T-helper 1 cell treated with Interleukin-12 subunit alpha and Interleukin-12 subunit beta and Interleukin-4 antibody, amounts not matched to agents 30 μg/mL and 1 μg/mL, for 36 hours (primary cell): ENCODE measurements around the gene MYCN.

ENCODE experiments used
- H3K27ac Mint-ChIP-seq: one replicate; pipeline ENCODE4 v1.8.0; 2021; ENCODE audit warnings: mild to moderate bottlenecking, mixed read lengths
- H3K27me3 Mint-ChIP-seq: one replicate; pipeline ENCODE4 v1.8.0; 2021; ENCODE audit warnings: low read depth, mixed read lengths
- H3K36me3 Mint-ChIP-seq: one replicate; pipeline ENCODE4 v1.8.0; 2021; ENCODE audit warnings: low read depth, mixed read lengths
- H3K4me1 Mint-ChIP-seq: one replicate; pipeline ENCODE4 v1.8.0; 2021; ENCODE audit warnings: low read depth, mixed read lengths
- H3K4me3 Mint-ChIP-seq: one replicate; pipeline ENCODE4 v1.8.0; 2021; ENCODE audit warnings: mild to moderate bottlenecking, moderate library complexity, mixed read lengths
- H3K9me3 Mint-ChIP-seq: one replicate; pipeline ENCODE4 v1.8.0; 2021; ENCODE audit warnings: mixed read lengths

MYCN gene

DNA sequence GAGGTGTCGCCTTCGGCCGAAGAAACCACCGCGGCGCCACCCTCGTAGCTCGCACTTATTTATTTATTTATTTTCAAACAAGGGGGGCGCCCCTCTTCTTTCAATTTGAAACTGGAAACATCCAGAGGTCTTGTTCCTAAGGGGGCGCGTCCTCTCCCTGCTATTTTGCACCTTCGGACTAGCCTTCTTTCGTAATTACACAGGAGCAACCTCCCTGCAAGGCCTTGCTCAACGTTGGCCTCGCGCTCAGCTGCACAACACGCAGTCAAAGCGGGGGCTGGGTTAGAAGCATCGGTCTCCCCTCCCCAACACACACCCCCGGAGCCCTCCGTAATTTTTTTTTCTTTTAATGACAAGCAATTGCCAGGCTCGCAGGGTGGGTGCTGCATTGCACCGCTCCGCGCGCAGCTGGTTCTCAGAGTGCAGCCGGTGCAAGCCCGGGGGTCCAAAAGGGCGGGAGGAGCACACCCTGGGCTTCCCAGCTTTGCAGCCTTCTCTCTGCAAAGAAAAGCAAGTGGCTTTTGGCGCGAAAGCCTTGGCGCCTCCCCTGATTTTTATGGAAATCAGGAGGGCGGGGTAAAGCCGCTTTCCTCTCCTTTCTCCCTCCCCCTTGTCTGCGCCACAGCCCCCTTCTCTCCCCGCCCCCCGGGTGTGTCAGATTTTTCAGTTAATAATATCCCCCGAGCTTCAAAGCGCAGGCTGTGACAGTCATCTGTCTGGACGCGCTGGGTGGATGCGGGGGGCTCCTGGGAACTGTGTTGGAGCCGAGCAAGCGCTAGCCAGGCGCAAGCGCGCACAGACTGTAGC is at the start of gene MYCN:
TSS of gene MYCN (plus strand) at position 697 of the 807 bp plus-strand sequence. CDS start 1,515 bp downstream, outside the sequence.
- H3K4me1 Mint-ChIP-seq, result no peaks in the 10 kb centered on the region
- no peaks in the 10 kb centered on the region for H3K36me3 Mint-ChIP-seq
- H3K4me3 Mint-ChIP-seq, result no peak within 1 kb of the TSS
- no peak within 1 kb of the TSS for H3K27ac Mint-ChIP-seq
- no peaks in the 10 kb centered on the region for H3K9me3 Mint-ChIP-seq
- peaks cover 80% of the 10 kb centered on the region for H3K27me3 Mint-ChIP-seq

DNA sequence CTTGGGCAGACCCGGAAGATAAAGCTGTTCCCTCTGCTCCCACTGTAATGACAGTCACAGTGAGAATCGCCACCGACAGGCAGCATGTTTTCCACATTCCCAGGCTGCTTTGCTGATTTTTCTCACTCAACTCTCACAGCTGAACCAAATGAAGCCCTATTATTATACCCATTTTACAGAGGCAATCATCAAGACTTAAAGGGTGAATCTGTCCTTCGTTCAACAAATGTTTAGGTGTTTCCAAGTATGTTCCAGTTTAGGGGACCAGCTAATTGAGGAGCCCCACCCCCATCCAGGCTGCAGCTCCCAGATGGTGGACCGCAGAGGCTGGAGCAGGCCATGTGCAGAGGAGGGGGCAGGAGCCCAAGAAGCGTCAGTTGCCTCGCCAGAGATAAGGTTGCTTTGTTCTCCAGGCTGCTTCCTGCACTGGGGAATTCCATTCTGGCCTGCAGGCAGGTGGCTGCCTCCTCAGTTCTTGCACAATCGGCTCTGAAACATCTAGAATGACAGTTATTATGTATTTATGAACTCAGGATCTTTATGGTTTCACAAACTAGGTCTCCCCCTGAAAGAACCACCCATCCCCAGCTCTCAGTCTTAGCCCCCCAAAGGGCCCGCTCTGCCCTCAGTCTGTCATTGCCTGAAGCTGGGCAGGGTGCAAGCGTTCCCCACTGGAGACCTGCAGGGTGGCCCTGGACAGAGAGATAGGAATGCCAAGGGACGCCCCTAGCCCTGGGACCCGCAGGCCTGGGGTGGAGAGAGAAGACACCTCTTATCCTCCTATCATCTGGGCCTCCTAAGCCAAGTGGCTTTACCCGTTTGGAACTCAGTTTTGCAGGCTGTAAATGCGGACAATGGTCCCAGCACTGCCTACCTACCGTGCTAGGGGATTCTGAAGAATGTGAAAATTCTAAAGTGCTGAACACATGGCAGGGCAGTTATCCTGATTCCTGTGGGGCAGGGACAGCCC is 49.1 kb upstream of the MYCN start:
- no peaks in the 10 kb centered on the region for H3K9me3 Mint-ChIP-seq
- no peaks in the 10 kb centered on the region for H3K4me1 Mint-ChIP-seq
- no peak overlapping the region for H3K27ac Mint-ChIP-seq
- no peaks in the 10 kb centered on the region for H3K27me3 Mint-ChIP-seq
- H3K4me3 Mint-ChIP-seq, result no peak overlapping the region
- no peaks in the 10 kb centered on the region for H3K36me3 Mint-ChIP-seq

DNA sequence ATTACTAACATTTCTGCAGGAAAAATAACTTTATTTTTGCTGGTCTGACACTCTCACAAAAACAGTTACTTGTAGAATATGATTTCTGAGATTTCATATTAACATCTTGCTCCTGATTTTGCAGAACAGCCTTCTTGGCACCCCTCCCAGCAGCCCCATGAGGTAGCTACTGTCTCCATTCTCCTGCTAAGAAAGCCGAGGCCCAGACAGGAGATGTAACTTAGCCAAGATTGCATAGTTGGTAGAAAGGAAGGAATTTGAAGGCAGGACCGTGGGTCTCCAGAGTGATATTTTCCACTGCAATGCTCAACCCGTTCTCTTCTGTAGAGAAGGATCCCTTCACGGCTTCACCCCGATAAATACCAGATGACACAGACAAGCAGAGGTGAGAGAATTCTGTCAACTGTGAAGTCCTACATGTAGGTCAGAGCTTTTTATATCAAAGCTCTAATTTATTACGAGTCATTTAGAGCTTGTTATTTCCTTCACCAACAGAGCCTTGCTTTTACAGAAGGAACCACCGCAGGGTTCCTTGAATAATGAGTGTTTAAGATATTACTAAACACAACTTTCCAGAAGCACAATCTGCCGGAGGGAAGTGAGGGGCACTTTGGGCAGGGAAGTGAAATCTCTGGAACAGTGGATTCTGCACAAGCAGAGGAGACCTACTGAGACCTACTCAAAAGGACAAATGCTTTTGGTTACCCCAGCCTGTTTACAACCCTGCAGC is 48.0 kb upstream of the MYCN start:
- Mint-ChIP-seq H3K9me3 (no peaks in the 10 kb centered on the region), H3K4me1 (no peaks in the 10 kb centered on the region), H3K27me3 (no peaks in the 10 kb centered on the region), H3K36me3 (no peaks in the 10 kb centered on the region), H3K27ac (no peak overlapping the region), H3K4me3 (no peak overlapping the region)

- Mint-ChIP-seq H3K27ac (no peak overlapping the region), H3K4me1 (no peaks in the 10 kb centered on the region), H3K4me3 (no peak overlapping the region), H3K27me3 (no peaks in the 10 kb centered on the region), H3K36me3 (no peaks in the 10 kb centered on the region), H3K9me3 (no peaks in the 10 kb centered on the region)
Measured at GRCh38 chr2:15893085-15893484, 47.3 kb upstream of the MYCN start.

GRCh38 chr2:15893689-15894480 is 46.5 kb upstream of the MYCN start:
- H3K27ac Mint-ChIP-seq, result no peak overlapping the region
- no peaks in the 10 kb centered on the region for H3K4me1 Mint-ChIP-seq
- H3K4me3 Mint-ChIP-seq, result no peak overlapping the region

GRCh38 chr2:15894481-15895144 is 45.7 kb upstream of the MYCN start:
- Mint-ChIP-seq H3K27ac (no peak overlapping the region), H3K9me3 (no peaks in the 10 kb centered on the region), H3K4me1 (no peaks in the 10 kb centered on the region), H3K27me3 (no peaks in the 10 kb centered on the region), H3K36me3 (no peaks in the 10 kb centered on the region), H3K4me3 (no peak overlapping the region)

More at GRCh38 chr2:15893689-15894480, 46.5 kb upstream of the MYCN start:
- H3K9me3 Mint-ChIP-seq, result no peaks in the 10 kb centered on the region
- H3K27me3 Mint-ChIP-seq, result no peaks in the 10 kb centered on the region
- no peaks in the 10 kb centered on the region for H3K36me3 Mint-ChIP-seq

DNA sequence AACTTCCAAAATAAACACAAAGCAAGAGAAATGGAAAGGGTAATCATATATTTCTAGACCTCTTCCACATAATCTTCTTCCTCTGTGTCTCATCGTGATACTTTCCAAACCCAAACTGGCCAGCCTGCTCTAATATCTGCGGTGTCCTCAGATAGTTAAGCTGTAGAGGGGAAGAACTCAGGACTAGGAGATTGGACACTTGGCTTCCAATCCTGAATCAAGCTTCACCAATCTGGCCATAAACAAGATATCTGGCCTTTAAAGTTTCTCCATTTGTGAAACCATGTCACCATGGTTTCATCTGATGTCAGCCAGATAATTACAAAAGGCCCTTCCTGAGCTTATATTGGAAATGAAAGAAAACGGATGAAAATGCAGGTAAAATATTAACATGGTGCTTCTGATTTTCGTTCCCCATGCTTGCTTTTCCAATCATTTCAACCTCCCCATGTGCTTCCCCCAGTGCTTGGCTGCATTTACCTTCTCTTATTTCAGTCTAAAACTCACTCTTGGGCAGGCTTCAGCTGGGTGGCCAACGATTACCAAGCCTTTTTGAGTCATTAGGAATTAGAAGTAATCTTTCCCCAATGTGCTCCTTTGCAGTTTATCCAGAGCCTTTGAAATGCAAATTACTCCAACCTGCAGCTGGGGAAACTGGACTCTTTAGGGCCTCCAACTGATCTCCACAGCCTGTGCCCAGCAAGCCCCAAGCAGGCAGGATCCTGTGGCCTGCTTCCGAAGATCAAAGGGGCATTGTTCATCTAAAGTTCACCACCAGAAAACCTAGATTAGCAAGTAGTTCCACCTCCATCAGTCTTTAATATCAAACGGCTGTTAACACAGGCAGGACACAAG is 44.5 kb upstream of the MYCN start:
- Mint-ChIP-seq H3K27me3 (no peaks in the 10 kb centered on the region), H3K4me3 (no peak overlapping the region), H3K4me1 (no peaks in the 10 kb centered on the region), H3K36me3 (no peaks in the 10 kb centered on the region), H3K27ac (no peak overlapping the region), H3K9me3 (no peaks in the 10 kb centered on the region)

DNA sequence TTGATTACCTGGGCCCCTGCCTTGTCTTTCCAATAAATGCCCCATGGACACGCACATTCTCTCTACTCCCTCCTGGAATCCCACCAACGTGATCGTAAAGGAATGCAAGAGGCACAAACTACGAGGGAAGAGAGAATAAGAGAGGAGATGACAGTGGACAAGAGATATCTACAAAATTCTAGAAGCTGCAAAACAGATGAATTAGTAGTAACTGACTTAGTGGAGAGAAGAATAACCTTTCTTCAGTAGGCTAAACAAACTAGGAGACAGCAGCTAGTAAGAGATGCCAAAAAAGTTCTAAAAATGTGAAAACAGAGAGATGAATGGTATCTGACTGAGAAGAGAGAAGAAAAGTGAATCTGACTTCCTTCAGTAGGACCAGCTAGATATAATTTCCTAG is 43.5 kb upstream of the MYCN start:
- H3K4me3 Mint-ChIP-seq, result no peak overlapping the region
- no peaks in the 10 kb centered on the region for H3K9me3 Mint-ChIP-seq
- no peaks in the 10 kb centered on the region for H3K4me1 Mint-ChIP-seq
- H3K27me3 Mint-ChIP-seq, result no peaks in the 10 kb centered on the region
- no peaks in the 10 kb centered on the region for H3K36me3 Mint-ChIP-seq
- H3K27ac Mint-ChIP-seq, result no peak overlapping the region

DNA sequence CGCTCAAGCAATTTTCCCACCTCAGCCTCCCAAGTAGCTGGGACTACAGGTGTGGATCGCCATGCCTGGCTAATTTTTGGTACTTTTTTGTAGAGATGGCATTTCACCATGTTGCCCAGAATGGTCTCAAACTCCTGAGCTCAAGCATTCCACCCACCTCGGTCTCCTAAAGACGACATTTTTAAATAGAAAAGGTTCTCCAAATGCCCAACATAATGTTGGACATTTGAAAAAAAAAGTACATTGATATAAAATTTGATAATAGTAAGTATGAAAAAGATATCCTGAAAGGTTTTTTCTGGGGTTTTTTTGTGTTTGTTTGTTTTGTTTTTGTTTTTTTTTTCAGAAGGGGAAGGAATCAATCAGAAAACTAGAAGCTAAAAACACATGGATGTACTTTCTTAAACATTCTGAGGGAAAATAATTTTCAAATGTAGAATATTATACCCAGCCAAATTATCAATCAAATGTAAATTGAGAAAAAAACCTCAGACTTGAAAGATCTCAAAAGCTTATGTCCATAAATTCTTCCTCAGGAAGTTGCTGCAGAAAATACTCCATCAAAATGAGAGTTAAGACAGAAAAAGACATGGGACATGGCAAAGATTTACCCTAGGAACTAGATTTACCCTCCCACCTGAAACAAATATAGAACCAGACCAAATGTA is 42.8 kb upstream of the MYCN start:
- H3K4me3 Mint-ChIP-seq, result no peak overlapping the region
- H3K36me3 Mint-ChIP-seq, result no peaks in the 10 kb centered on the region
- H3K4me1 Mint-ChIP-seq, result no peaks in the 10 kb centered on the region
- no peaks in the 10 kb centered on the region for H3K27me3 Mint-ChIP-seq
- no peak overlapping the region for H3K27ac Mint-ChIP-seq
- no peaks in the 10 kb centered on the region for H3K9me3 Mint-ChIP-seq

- Mint-ChIP-seq H3K4me1 (no peaks in the 10 kb centered on the region), H3K9me3 (no peaks in the 10 kb centered on the region), H3K27me3 (no peaks in the 10 kb centered on the region), H3K27ac (no peak overlapping the region), H3K36me3 (no peaks in the 10 kb centered on the region), H3K4me3 (no peak overlapping the region)
Measured at GRCh38 chr2:15899327-15899612, 41.1 kb upstream of the MYCN start.

DNA sequence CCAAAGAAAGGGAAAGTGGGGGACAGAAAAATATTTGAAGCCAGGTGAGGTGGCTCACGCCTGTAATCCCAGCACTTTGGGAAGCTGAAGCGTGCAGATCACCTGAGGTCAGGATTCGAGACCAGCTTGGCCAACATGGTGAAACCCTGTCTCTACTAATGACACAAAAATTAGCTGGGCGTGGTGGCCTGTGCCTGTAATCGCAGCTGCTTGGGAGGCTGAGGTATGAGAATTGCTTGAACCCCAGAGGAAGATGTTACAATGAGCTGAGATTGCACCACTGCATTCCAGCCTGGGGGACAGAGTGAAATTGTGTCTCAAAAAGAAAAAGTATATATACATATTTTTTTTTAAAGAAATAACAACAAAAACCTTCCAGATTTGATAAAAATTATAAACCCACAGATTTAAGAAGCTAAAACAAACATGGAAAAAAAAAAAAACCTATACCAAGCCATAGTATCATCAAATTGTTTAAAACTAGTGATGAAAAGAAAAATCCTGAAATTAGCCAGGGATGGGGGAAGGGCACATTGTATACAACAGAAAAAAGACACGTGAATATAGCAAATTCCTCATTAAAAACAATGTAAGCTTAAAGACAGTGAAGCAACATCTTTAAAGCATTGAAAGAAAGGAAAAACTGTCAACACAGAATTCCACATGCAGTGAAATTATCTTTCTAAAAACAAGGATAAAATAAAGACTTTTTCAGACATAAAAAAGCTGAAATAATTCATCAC is 40.4 kb upstream of the MYCN start:
- no peak overlapping the region for H3K4me3 Mint-ChIP-seq
- H3K27me3 Mint-ChIP-seq, result no peaks in the 10 kb centered on the region
- no peaks in the 10 kb centered on the region for H3K36me3 Mint-ChIP-seq
- H3K9me3 Mint-ChIP-seq, result no peaks in the 10 kb centered on the region
- H3K4me1 Mint-ChIP-seq, result no peaks in the 10 kb centered on the region
- no peak overlapping the region for H3K27ac Mint-ChIP-seq
